Effector memory CD4-positive, alpha-beta T cell (primary cell): ENCODE measurements around the gene MMP7.

ENCODE experiments used
- DNase-seq, 3 donors: peaks; one replicate each; pipeline ENCODE4 v3.0.0-alpha.2; 2020
- H3K27ac ChIP-seq: 2 replicates; pipeline ENCODE4 v1.7.0; 2013; ENCODE audit warnings: mild to moderate bottlenecking, low read length, moderate library complexity; ENCODE audit not compliant: insufficient read depth, poor library complexity, severe bottlenecking
- H3K27me3 ChIP-seq: replicated peaks from 2 replicates; pipeline ENCODE4 v1.7.0; 2013; ENCODE audit warnings: mild to moderate bottlenecking, low read length; ENCODE audit not compliant: insufficient read depth, control insufficient read depth, poor library complexity, severe bottlenecking
- H3K36me3 ChIP-seq: 2 replicates; pipeline ENCODE4 v1.7.0; 2013; ENCODE audit warnings: mild to moderate bottlenecking, low read length, moderate library complexity; ENCODE audit not compliant: control insufficient read depth, insufficient read depth
- H3K4me1 ChIP-seq: 2 replicates; pipeline ENCODE4 v1.7.0; 2013; ENCODE audit warnings: low read length, mild to moderate bottlenecking; ENCODE audit not compliant: control insufficient read depth, insufficient read depth, poor library complexity, severe bottlenecking
- H3K4me3 ChIP-seq: 2 replicates; pipeline ENCODE4 v1.7.0; 2013; ENCODE audit warnings: low read length, low read depth, mild to moderate bottlenecking; ENCODE audit not compliant: insufficient read depth, poor library complexity, severe bottlenecking
- H3K9me3 ChIP-seq: 2 replicates; pipeline ENCODE4 v1.7.0; 2013; ENCODE audit warnings: mild to moderate bottlenecking, low read length, moderate library complexity; ENCODE audit not compliant: control insufficient read depth

Gene MMP7

GRCh38 chr11:102561636-102562035, 31.1 kb upstream of the MMP7 start:
- Histone ChIP-seq H3K27me3 (no peaks in the 10 kb centered on the region), H3K4me3 (no peak overlapping the region), H3K27ac (no peak overlapping the region), H3K36me3 (no peaks in the 10 kb centered on the region), H3K9me3 (no peaks in the 10 kb centered on the region), H3K4me1 (peaks cover 20% of the 10 kb centered on the region)
- DNase-seq = no peak

GRCh38 chr11:102560555-102561011, 30.0 kb upstream of the MMP7 start:
- DNase-seq = no peak
- Histone ChIP-seq H3K27ac (peak overlapping the region; percentile 29), H3K36me3 (no peaks in the 10 kb centered on the region), H3K4me3 (peak overlapping the region; percentile 35), H3K4me1 (peaks cover 20% of the 10 kb centered on the region), H3K9me3 (no peaks in the 10 kb centered on the region), H3K27me3 (no peaks in the 10 kb centered on the region)

DNA sequence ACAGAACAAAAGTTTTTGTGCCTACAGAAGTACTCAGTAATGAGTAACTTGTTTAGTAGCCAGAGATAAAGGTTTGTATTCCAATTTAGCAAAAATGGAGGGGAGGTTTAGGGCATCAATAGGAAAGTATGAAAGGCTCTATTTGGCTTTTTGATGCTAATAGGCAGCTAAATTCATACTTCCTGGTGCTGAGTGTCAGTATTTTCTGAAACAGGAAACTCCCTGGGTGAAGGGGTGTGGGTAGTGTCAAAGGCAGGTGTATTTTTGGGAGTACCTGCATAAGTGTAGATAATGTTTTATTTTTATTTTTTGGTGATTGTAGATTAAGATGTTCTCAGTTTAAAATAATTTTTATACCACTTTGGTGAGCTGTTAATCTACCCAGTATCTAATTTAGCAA, 29.3 kb upstream of the MMP7 start:
- no peak overlapping the region for H3K4me3 ChIP-seq
- no peaks in the 10 kb centered on the region for H3K27me3 ChIP-seq
- peaks cover 20% of the 10 kb centered on the region for H3K4me1 ChIP-seq
- DNase-seq = no peak
- H3K27ac ChIP-seq = no peak overlapping the region
- no peaks in the 10 kb centered on the region for H3K36me3 ChIP-seq
- no peaks in the 10 kb centered on the region for H3K9me3 ChIP-seq

- Histone ChIP-seq H3K36me3 (no peaks in the 10 kb centered on the region), H3K4me1 (peaks cover 8% of the 10 kb centered on the region), H3K4me3 (no peak overlapping the region), H3K27me3 (no peaks in the 10 kb centered on the region), H3K27ac (no peak overlapping the region), H3K9me3 (no peaks in the 10 kb centered on the region)
- no peak for DNase-seq
Observed at GRCh38 chr11:102555091-102555490, 24.5 kb upstream of the MMP7 start.

GRCh38 chr11:102553835-102554282, 23.3 kb upstream of the MMP7 start:
- Histone ChIP-seq H3K36me3 (no peaks in the 10 kb centered on the region), H3K27me3 (no peaks in the 10 kb centered on the region), H3K9me3 (no peaks in the 10 kb centered on the region), H3K4me3 (no peak overlapping the region), H3K27ac (no peak overlapping the region), H3K4me1 (no peaks in the 10 kb centered on the region)
- DNase-seq = no peak

DNA sequence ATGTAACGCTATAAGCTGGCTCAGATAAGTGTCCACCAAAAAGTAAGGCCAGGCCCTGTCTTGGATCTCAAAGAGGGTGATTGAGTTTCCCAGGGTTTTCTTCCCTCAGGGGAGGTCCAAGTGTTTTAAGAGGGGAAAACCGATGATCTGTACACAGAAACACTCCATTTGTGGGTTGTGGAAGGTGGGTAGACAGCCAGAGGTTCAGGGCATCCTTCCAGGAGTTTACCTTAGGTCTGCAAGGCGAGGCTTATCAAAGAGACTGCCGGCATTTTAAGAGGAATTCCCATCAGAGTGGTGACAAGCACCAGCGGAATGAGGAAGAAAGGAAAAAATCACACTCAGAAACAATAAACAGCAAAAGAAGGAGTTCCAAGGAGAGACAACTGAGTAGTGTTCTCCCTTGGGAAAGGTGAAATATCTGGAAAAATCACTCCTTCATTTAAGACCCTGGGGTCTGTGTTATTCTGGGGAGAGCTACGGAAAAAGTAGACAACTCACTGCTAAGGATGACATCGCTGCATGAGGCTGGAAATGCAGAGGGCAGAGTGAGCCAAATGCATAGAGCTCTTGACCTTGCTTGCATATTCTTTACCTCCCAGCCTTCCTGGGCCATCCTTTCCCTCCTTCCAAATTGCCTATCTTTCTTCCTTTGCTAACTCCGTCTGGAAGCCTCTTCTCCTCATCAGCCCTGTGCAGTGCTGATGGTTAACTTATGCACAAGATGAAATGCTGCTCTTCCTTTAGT, 22.1 kb upstream of the MMP7 start:
- Histone ChIP-seq H3K36me3 (no peaks in the 10 kb centered on the region), H3K4me3 (no peak overlapping the region), H3K27me3 (no peaks in the 10 kb centered on the region), H3K4me1 (no peaks in the 10 kb centered on the region), H3K9me3 (no peaks in the 10 kb centered on the region), H3K27ac (no peak overlapping the region)
- no peak for DNase-seq

DNA sequence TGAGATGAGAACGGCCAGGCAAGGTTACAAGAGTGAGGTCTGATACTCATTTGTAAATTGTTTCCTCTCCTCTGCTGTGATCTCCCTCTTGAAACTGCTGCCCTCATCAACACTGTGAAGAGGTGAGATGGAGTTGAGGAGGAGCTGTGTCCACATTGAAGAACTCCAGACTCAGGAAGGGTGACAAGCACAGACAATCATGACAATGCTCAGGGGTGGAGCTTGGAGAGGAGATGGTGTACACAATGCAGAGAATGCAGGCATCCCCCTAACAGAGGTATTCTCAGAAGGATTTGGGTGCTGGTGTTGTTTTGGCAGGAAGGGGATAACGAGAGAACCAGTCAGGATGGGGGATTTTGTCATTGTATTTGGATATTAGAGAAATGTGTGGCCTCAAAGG, 21.5 kb upstream of the MMP7 start:
- Histone ChIP-seq H3K27ac (no peak overlapping the region), H3K36me3 (no peaks in the 10 kb centered on the region), H3K9me3 (no peaks in the 10 kb centered on the region), H3K27me3 (no peaks in the 10 kb centered on the region), H3K4me1 (no peaks in the 10 kb centered on the region), H3K4me3 (no peak overlapping the region)
- no peak for DNase-seq

- Histone ChIP-seq H3K27me3 (no peaks in the 10 kb centered on the region), H3K4me1 (no peaks in the 10 kb centered on the region), H3K9me3 (no peaks in the 10 kb centered on the region), H3K27ac (no peak overlapping the region), H3K4me3 (no peak overlapping the region), H3K36me3 (no peaks in the 10 kb centered on the region)
- no peak for DNase-seq
Observed at GRCh38 chr11:102551169-102551781, 20.7 kb upstream of the MMP7 start.

DNA sequence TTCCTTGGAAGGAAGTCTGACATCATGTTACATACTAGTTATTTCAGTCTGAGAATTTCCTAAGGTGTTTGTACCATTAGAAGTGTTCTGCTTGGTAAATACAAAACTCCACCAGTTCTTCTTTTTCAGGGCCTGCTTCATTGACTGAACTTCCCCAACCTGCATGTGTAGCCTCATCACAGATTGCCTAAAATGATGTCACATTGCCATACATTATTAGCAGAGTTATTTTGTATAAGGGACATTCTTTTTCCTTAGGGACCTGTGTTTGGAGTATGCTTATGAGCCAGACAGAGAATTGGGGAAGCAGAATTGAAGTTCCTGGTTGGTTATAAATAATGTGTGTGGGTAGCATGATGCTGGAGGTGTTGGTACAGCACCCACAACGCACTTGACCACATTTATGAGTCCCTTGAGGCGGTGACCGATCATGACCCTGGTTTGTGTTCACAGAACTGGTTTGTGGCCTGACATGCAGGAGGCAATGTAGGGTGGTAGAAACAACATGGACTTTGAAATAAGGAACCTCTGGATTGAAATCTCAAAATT, 16.4 kb upstream of the MMP7 start:
- DNase-seq = no peak
- Histone ChIP-seq H3K27me3 (no peaks in the 10 kb centered on the region), H3K9me3 (no peaks in the 10 kb centered on the region), H3K4me3 (no peak overlapping the region), H3K36me3 (no peaks in the 10 kb centered on the region), H3K27ac (no peak overlapping the region), H3K4me1 (no peaks in the 10 kb centered on the region)

DNA sequence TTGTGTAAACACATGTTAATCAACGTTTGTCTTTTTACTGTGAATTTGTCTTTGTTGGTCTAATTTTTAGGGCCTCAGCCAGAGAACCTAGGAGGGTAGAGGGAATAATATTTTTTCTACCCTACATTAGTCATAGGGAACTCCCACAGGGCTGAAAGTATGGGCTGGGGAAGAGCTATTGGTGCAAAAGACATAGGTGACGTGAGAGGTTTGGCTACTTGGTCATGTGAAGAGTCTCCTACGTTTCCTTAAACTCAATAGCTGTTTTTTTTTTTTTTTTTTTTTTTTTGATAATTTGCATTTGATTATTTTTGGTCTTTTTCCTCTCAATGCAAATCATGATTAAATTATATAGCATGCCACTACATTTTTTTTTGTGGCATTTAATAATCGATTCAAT, 15.9 kb upstream of the MMP7 start:
- Histone ChIP-seq H3K4me1 (no peaks in the 10 kb centered on the region), H3K27me3 (no peaks in the 10 kb centered on the region), H3K27ac (no peak overlapping the region), H3K4me3 (no peak overlapping the region), H3K9me3 (no peaks in the 10 kb centered on the region), H3K36me3 (no peaks in the 10 kb centered on the region)
- no peak for DNase-seq
